MM.1S (cell line): Measurements from ENCODE around the gene UBAP2L.
"Not testable (repeated sequence)": the region's sequence is repeated elsewhere in the genome, so short reads cannot be mapped to it uniquely, and the experiment has no call there.

Source experiments
- DNase-seq: peaks from one replicate; pipeline ENCODE4 v3.0.0-alpha.2; 2015
- H2AFZ ChIP-seq: fragments of 300-600 bp; sonication (generic); 2 replicates; pipeline ENCODE4 v1.6.0; 2016; ENCODE audit warnings: antibody characterized with exemption, low read length
- H3F3A ChIP-seq: fragments of 300-600 bp; sonication (generic); 2 replicates; pipeline ENCODE4 v1.6.1; 2016; ENCODE audit warnings: mild to moderate bottlenecking, antibody characterized with exemption, low read length, moderate library complexity, mixed read lengths; ENCODE audit not compliant: insufficient read depth
- H3K27ac ChIP-seq: fragments of 300-600 bp; sonication (generic); 2 replicates; pipeline ENCODE4 v1.5.1; 2016; ENCODE audit warnings: mild to moderate bottlenecking, low read length
- H3K27me3 ChIP-seq: fragments of 300-600 bp; sonication (generic); replicated peaks from 2 replicates; pipeline ENCODE4 v1.6.0; 2016; ENCODE audit warnings: low read length; ENCODE audit not compliant: insufficient read depth
- H3K36me3 ChIP-seq: fragments of 300-600 bp; sonication (generic); replicated peaks from 2 replicates; pipeline ENCODE4 v1.6.1; 2016; ENCODE audit warnings: mild to moderate bottlenecking, low read length, mixed read lengths; ENCODE audit not compliant: insufficient read depth
- H3K4me1 ChIP-seq: fragments of 300-600 bp; sonication (generic); 2 replicates; pipeline ENCODE4 v1.6.1; 2016; ENCODE audit warnings: low read length, mixed read lengths
- H3K4me2 ChIP-seq: fragments of 300-600 bp; sonication (generic); 2 replicates; pipeline ENCODE4 v1.6.0; 2016; ENCODE audit warnings: low read depth, low read length
- H3K4me3 ChIP-seq: fragments of 300-600 bp; sonication (generic); 2 replicates; pipeline ENCODE4 v1.5.1; 2016; ENCODE audit warnings: low read length, mixed read lengths
- H3K79me2 ChIP-seq: fragments of 300-600 bp; sonication (generic); 2 replicates; pipeline ENCODE4 v1.6.1; 2016; ENCODE audit warnings: mixed run types, low read length, mixed read lengths
- H3K9ac ChIP-seq: fragments of 300-600 bp; sonication (generic); 2 replicates; pipeline ENCODE4 v1.6.1; 2016; ENCODE audit warnings: low read length, mixed read lengths
- H3K9me2 ChIP-seq: fragments of 300-600 bp; sonication (generic); replicated peaks from 2 replicates; pipeline ENCODE4 v1.6.1; 2016; ENCODE audit warnings: mild to moderate bottlenecking, low read length, mixed read lengths; ENCODE audit not compliant: insufficient read depth
- H3K9me3 ChIP-seq: fragments of 300-600 bp; sonication (generic); replicated peaks from 2 replicates; pipeline ENCODE4 v1.6.1; 2016; ENCODE audit warnings: mild to moderate bottlenecking, low read length, mixed read lengths; ENCODE audit not compliant: insufficient read depth
- H4K20me1 ChIP-seq: fragments of 300-600 bp; sonication (generic); 2 replicates; pipeline ENCODE4 v1.6.1; 2016; ENCODE audit warnings: mild to moderate bottlenecking, low read length, moderate library complexity, mixed read lengths; ENCODE audit not compliant: insufficient read depth
- EZH2 ChIP-seq: fragments of 300-600 bp; sonication (generic); optimal IDR thresholded peaks from 2 replicates; pipeline ENCODE3; 2017; ENCODE audit warnings: low read depth, mild to moderate bottlenecking, antibody characterized with exemption, low read length, mixed read lengths
- EZH2phosphoT487 ChIP-seq: fragments of 300-600 bp; sonication (generic); IDR thresholded peaks from 2 replicates; pipeline ENCODE4 v1.6.1; 2018; ENCODE audit warnings: antibody characterized with exemption, low read length
- TF ChIP-seq, protein P1 (sequence below): fragments of 300-600 bp; sonication (generic); IDR thresholded peaks from 2 replicates; pipeline ENCODE4 v1.5.1; 2016; ENCODE audit warnings: antibody characterized with exemption, low read length, mixed read lengths

UBAP2L gene

DNA sequence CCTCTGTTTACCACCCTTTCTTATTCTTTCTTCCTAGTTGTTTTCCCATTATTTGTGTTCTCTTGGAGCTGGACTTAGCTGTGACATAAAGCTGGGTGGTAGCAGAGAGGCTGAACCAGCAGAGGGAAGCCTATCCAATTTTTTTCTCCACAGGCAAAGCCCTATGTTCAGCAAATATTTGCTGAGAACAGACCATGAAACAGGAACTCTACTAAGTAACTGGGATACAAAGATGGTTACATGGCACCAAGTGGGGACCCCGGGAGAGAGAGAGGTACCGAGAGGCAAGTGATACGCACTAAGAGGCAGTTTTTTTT is 21.2 kb upstream of the UBAP2L start:
- H3K4me1 ChIP-seq = peaks cover 4% of the 10 kb centered on the region
- no peaks in the 10 kb centered on the region for H3K79me2 ChIP-seq
- H4K20me1 ChIP-seq = no peaks in the 10 kb centered on the region
- peak overlapping the region; percentile 62 for H2AFZ ChIP-seq
- H3K36me3 ChIP-seq = no peaks in the 10 kb centered on the region
- no peak overlapping the region for H3K9ac ChIP-seq
- no peak overlapping the region for H3K4me3 ChIP-seq
- no peaks in the 10 kb centered on the region for H3K9me3 ChIP-seq
- no peaks in the 10 kb centered on the region for H3K27me3 ChIP-seq
- TF ChIP-seq, protein P1, sequence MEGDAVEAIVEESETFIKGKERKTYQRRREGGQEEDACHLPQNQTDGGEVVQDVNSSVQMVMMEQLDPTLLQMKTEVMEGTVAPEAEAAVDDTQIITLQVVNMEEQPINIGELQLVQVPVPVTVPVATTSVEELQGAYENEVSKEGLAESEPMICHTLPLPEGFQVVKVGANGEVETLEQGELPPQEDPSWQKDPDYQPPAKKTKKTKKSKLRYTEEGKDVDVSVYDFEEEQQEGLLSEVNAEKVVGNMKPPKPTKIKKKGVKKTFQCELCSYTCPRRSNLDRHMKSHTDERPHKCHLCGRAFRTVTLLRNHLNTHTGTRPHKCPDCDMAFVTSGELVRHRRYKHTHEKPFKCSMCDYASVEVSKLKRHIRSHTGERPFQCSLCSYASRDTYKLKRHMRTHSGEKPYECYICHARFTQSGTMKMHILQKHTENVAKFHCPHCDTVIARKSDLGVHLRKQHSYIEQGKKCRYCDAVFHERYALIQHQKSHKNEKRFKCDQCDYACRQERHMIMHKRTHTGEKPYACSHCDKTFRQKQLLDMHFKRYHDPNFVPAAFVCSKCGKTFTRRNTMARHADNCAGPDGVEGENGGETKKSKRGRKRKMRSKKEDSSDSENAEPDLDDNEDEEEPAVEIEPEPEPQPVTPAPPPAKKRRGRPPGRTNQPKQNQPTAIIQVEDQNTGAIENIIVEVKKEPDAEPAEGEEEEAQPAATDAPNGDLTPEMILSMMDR = no peak
- TF ChIP-seq EZH2 = no peak
- TF ChIP-seq EZH2phosphoT487 = no peak
- H3F3A ChIP-seq = peaks cover 4% of the 10 kb centered on the region; the same call in 1 of the 2 replicates
- H3K9me2 ChIP-seq = no peaks in the 10 kb centered on the region
- no peak overlapping the region for H3K27ac ChIP-seq
- peak overlapping the region; percentile 42; the same call in 1 of the 2 replicates for H3K4me2 ChIP-seq
- no peak for DNase-seq

GRCh38 chr1:154205778-154206177 is 15.0 kb upstream of the UBAP2L start:
- Histone ChIP-seq H3F3A (peaks cover 18% of the 10 kb centered on the region), H3K4me1 (peaks cover 23% of the 10 kb centered on the region)
- not testable (repeated sequence) for H4K20me1 ChIP-seq, H3K4me2 ChIP-seq, H3K9me3 ChIP-seq, H3K9ac ChIP-seq, H3K79me2 ChIP-seq, H2AFZ ChIP-seq, H3K36me3 ChIP-seq, H3K4me3 ChIP-seq, H3K27me3 ChIP-seq, H3K9me2 ChIP-seq, H3K27ac ChIP-seq, DNase-seq

DNA sequence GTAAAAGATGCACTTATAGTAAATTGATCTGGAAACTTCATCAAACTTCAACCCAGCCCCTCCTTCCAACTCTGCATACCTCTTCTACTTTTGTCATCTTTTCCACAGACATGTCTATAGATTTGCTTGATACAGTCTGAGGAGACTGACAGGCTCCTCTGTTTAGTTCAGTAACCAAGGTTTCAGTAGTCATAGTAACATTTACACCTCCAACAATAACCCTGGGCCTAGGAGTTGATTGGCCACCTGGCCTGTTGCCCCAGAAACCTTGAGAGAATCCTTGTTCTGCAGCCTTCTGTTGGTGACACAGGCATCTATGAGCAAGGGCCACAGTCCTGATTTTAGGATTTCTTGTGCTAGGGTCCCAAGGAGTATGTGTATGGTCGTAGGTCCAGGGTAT is 14.6 kb upstream of the UBAP2L start, which contains the start of gene CFAP141:
CFAP141 (minus strand) TSS at position 138 of the 400 bp plus-strand sequence; CDS start at position 112, 26 bp downstream.
- H3K4me2 ChIP-seq = no peak within 1 kb of the TSS
- H3K9ac ChIP-seq = no peak within 1 kb of the TSS
- H3K36me3 ChIP-seq = peaks cover 5% of the 10 kb centered on the region; the same call in 1 of the 2 replicates
- H3K9me3 ChIP-seq = no peaks in the 10 kb centered on the region
- no peak within 1 kb of the TSS for H2AFZ ChIP-seq
- no peak within 1 kb of the TSS for H3K4me3 ChIP-seq
- no peaks in the 10 kb centered on the region for H4K20me1 ChIP-seq
- no peaks in the 10 kb centered on the region for H3K9me2 ChIP-seq
- no peak for DNase-seq
- H3K4me1 ChIP-seq = peaks cover 23% of the 10 kb centered on the region
- peaks cover 21% of the 10 kb centered on the region for H3F3A ChIP-seq
- no peak within 1 kb of the TSS for H3K27ac ChIP-seq
- H3K27me3 ChIP-seq = no peaks in the 10 kb centered on the region
- TF ChIP-seq EZH2phosphoT487 (no peak), EZH2 (no peak)
- TF ChIP-seq, protein P1 = no peak
- H3K79me2 ChIP-seq = peaks cover 7% of the 10 kb centered on the region

DNA sequence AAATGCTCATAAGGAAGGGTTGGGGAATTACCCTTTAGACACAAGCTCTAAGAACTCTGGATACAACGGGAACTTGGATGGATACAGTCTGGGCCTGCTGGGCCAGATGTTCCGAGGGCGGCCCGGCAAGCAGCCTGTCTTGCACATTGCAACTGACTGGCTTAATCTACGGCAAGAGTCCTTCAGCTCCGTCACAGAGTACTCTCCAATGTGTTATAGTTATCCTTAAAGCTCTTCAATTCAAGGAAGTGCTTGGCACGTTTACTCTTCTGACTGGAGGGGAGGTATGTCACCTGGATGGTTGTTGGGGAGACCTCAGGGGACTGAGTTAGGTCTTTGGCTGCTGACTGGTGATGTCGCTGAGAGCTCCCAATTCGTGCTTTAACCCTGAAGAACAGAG is 13.5 kb upstream of the UBAP2L start:
- no peak overlapping the region for H2AFZ ChIP-seq
- TF ChIP-seq EZH2phosphoT487 = no peak
- no peak for TF ChIP-seq EZH2
- TF ChIP-seq, protein P1 = no peak
- no peaks in the 10 kb centered on the region for H4K20me1 ChIP-seq
- H3K79me2 ChIP-seq = peaks cover 9% of the 10 kb centered on the region
- H3K27me3 ChIP-seq = no peaks in the 10 kb centered on the region
- DNase-seq = no peak
- no peak overlapping the region for H3K4me2 ChIP-seq
- H3K4me3 ChIP-seq = no peak overlapping the region
- no peak overlapping the region for H3K9ac ChIP-seq
- H3K9me3 ChIP-seq = no peaks in the 10 kb centered on the region
- H3K9me2 ChIP-seq = no peaks in the 10 kb centered on the region
- peaks cover 13% of the 10 kb centered on the region for H3K36me3 ChIP-seq
- H3K4me1 ChIP-seq = peaks cover 23% of the 10 kb centered on the region
- H3F3A ChIP-seq = peaks cover 24% of the 10 kb centered on the region
- no peak overlapping the region for H3K27ac ChIP-seq
